Measurements from ENCODE around the gene HES4. TPM values are rescaled to one million over a fixed set of nuclear protein-coding genes. Genes with fewer than 3 reads are reported as not detected.

Gene HES4
- 1.9 and 19.8 TPM in 2 replicates for total RNA-seq (ENCODE audit: low replicate concordance)

GRCh38 chr1:999725-1000356, at the start of gene HES4:
TSS of gene HES4 (minus strand) at chr1:1000097. CDS start at chr1:999973, 124 bp downstream.

GRCh38 chr1:1020000-1020404, 20.1 kb upstream of the HES4 start, which contains the start of gene AGRN:
TSS of gene AGRN (plus strand) at chr1:1020120. CDS start at chr1:1020173, 53 bp downstream.

DNA sequence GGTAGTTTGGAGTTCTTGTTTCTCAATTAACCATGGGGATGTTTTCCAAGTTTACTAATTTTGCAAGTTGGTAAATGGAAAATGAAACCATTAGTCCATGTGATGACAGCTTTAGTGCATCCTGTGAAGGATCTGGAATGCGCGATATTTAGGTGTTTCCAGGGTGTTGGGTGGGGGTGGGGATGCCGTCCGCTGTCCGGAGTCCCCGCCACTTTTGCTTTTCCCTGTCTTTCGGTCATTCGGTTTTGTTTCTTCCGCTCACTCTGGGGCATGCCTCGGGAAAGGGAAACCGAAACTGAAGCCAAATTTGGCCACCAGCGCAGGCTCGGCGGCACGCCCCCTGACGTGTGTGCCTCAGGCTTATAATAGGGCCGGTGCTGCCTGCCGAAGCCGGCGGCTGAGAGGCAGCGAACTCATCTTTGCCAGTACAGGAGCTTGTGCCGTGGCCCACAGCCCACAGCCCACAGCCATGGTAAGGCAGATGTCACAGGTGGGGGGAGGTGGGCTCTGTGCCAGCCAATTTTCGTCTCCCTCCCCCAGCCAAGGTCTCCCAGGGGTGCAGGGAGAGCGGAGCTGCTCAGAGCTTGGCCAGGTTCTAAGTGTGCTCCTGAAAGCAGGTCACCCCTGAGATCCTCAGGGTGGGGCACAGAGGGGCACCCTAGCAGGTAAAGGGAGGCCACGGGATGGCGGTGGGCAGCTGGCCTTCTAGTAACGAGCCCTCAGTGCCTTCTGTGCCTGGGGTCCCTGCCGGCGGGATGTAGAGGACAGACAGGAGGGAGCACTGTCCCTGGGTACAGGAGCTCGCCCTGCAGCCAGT, 13.4 kb upstream of the HES4 start, which contains the start of gene ISG15:
TSS of gene ISG15 (plus strand) at position 393 of the 817 bp plus-strand sequence. CDS start at position 470, 77 bp downstream.

DNA sequence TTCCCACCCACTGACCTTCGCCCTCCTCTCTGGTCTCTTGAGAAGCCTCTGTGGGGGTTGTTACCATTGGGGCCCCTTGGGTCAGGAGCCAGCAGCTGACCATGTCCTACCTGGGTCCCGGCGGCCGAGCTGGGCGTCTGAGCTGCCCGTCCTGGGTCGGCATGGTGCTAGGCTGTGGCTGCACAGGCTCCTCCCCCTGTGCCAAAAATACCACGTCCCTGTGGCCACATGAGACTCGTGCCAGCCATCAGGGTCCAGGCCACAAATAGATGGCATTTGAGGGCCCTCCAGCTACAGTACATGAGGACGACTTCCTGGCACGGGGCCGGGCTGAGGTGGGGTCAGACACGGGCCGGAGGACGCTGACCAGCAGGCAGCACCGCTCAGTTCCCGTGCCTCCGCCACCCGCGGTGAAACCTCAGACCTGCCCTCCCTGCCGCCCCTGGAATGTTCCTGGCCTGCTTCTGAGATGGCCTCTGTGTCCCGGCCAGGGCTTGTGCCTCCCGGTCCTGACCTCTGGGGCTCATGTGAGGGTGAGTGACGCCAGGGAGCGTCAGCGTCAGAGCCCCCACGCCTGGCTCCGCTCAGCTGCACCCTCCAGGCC, 17.8 kb downstream of the HES4 start, which contains the start of gene PERM1:
TSS of gene PERM1 (minus strand) at position 139 of the 604 bp plus-strand sequence. CDS start 1,064 bp downstream, outside the sequence.

GRCh38 chr1:966135-966703, 33.7 kb downstream of the HES4 start, which contains the start of gene PLEKHN1:
TSS of gene PLEKHN1 (plus strand) at chr1:966482. CDS start at chr1:966532, 50 bp downstream.

DNA sequence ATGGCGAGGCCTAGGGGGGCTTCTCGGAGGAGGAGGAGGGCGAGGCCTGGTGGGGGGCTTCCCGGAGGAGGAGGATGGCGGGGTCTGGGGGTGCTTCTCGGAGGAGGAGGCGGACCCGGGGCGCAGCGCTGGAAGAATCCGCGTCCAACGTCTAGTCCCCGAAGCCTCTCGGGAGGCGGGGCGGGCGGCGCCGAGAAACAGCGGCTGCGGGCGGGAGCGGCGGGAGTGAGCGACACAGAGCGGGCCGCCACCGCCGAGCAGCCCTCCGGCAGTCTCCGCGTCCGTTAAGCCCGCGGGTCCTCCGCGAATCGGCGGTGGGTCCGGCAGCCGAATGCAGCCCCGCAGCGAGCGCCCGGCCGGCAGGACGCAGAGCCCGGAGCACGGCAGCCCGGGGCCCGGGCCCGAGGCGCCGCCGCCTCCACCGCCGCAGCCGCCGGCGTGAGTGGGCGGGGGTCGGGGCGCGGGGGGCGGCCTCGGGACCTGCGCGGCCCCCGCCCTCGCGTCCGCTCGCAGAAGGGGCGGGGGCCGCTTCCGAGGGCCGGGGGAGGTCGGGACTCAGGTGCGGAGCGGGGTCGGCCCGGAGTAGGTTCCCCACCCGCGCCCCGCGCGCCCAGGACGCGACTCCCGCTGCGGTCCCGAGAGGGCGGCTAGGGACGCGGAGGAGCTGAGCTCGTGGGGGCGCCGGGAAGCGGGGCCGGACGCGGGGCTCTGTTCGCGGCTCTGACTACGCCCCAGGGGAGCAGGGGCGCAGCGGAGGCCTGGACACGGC, 39.4 kb downstream of the HES4 start, which contains the start of gene KLHL17:
TSS of gene KLHL17 (plus strand) at position 222 of the 769 bp plus-strand sequence. CDS start at position 332, 110 bp downstream.

DNA sequence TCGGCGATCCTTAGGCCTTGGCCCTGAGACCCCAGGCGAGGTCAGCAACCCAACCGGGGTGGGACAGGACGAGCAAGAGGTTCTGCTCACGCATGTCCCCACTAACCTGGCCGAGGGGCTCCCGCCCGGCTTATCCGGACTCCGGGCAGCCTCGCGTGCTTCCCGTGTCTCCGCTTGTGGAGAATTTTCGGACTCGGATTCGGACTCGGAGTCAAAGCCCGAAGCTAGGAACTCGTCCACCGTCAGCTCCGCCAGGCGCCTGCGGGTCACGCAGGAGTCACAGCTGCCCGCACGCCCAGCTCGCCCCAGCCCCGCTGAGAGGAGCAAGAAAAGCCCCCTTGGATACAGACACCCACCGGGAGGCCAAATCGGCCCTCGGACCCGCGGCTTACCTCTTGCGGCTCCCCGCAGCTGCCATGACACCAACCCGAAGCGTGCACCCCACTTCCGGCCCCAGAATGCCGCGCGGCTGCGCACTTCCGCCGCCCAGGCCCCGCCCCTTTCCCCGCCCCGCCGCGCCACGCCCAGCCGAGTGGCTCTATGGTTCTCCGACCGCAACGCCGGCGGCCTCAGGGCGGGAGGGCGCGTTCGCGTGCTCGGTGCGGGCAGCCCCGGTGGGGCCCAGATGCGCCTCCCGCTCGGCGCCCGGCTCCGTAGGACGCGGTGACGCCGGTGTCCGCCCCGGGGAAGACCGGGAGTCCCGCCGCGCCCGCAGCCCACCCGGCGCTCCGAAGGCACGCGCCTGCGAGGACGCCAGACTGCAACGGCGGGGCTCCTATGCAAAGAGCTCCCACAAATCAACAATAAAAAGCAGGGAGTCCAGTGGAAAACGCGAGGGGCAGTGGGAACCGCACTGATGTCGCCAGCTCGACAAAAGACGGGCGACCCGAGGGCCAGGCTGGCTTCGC, 40.8 kb downstream of the HES4 start, which contains the start of gene NOC2L:
TSS of gene NOC2L (minus strand) at position 434 of the 908 bp plus-strand sequence. CDS start at position 418, 16 bp downstream.

Other genes starting within 250 kb of the HES4 start
- 0.23 and 4.4 TPM in 2 replicates for gene SAMD11, start 76.2 kb downstream of the HES4 start, total RNA-seq (ENCODE audit: low replicate concordance)
- 60.7 and 94.6 TPM in 2 replicates for gene NOC2L, start 40.8 kb downstream of the HES4 start, total RNA-seq (ENCODE audit: low replicate concordance)
- 2.8 and 5.0 TPM in 2 replicates for gene KLHL17, start 39.5 kb downstream of the HES4 start, total RNA-seq (ENCODE audit: low replicate concordance)
- under 0.01 and 0.60 TPM in 2 replicates for gene PLEKHN1, start 33.6 kb downstream of the HES4 start, total RNA-seq (ENCODE audit: low replicate concordance)
- 0.12 and 0.15 TPM in 2 replicates for gene PERM1, start 18.0 kb downstream of the HES4 start, total RNA-seq (ENCODE audit: low replicate concordance)
- 41.5 and 138 TPM in 2 replicates for gene ISG15, start 13.4 kb upstream of the HES4 start, total RNA-seq (ENCODE audit: low replicate concordance)
- 27.4 and 48.4 TPM in 2 replicates for gene AGRN, start 20.0 kb upstream of the HES4 start, total RNA-seq (ENCODE audit: low replicate concordance)
- not detected in 2 replicates for gene RNF223, start 74.2 kb upstream of the HES4 start, total RNA-seq (ENCODE audit: low replicate concordance)
- 2.1 and 3.7 TPM in 2 replicates for gene C1orf159, start 116.0 kb upstream of the HES4 start, total RNA-seq (ENCODE audit: low replicate concordance)
- gene TTLL10, start 173.8 kb upstream of the HES4 start, total RNA-seq (ENCODE audit: low replicate concordance), result not detected in 2 replicates
- gene TNFRSF18, start 206.5 kb upstream of the HES4 start, total RNA-seq (ENCODE audit: low replicate concordance), result not detected in 2 replicates
- not detected in 2 replicates for gene TNFRSF4, start 214.1 kb upstream of the HES4 start, total RNA-seq (ENCODE audit: low replicate concordance)
- gene SDF4, start 231.9 kb upstream of the HES4 start, total RNA-seq (ENCODE audit: low replicate concordance), result 100 and 148 TPM in 2 replicates
- gene B3GALT6, start 232.1 kb upstream of the HES4 start, total RNA-seq (ENCODE audit: low replicate concordance), result 9.9 and 24.7 TPM in 2 replicates
- 0.35 and 0.53 TPM in 2 replicates for gene C1QTNF12, start 246.6 kb upstream of the HES4 start, total RNA-seq (ENCODE audit: low replicate concordance)